SH-SY5Y (cell line): Measurements from ENCODE around the gene ELAPOR1.

Experiments
- GATA2 ChIP-seq: IDR thresholded peaks from 2 replicates; pipeline ENCODE4 v1.6.1; 2011; ENCODE audit warnings: mild to moderate bottlenecking, low read depth, low read length
- GATA3 ChIP-seq: IDR thresholded peaks from 2 replicates; pipeline ENCODE4 v1.6.1; 2011; ENCODE audit warnings: low read depth, mild to moderate bottlenecking, low read length, moderate library complexity

DNA sequence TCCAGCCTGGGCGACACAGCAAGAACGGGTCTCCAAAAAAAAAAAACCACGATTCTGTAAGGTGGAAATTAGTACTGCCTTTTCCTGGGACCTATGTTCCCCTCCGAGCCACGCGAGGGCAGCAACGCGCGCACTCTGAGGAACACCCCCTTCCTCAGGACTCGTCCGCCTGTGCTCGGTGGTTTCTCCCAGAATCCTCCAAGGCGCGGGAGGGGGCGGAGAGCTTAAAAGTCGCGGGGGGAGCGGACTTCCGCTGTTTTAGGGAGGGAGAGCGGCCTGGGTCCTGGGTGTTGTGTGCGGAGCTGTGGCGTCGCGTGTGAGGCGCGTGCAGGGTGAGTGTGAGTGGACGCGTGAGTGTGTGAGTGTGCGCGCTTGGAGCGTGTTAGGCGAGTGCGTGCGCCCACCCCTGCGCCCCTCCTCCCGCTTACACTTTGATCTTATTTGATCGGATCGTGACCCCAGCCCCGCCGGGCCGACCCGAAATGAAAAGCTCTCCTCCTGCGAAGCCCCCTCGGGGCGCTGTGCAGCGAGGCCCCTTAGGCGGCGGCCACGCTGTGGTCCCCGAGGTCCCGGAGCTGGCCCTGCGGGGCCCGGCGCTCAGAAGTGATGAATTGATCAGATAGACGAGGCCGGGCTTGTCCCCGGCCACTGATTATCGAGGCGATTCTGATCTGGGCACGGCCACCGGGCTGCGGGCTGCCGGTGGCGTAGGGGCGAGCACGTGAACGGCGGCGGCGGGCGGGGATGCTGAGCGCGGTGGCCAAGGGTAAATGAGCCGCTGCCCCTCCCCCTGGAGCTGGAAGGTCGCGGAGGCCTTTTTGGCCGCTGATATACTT, 13.8 kb upstream of the ELAPOR1 start:
- TF ChIP-seq GATA2 (peak; percentile 61), GATA3 (no peak)
